K562 (cell line): ENCODE results near the gene RRH. TPM values are rescaled to one million over a fixed set of nuclear protein-coding genes. Genes with fewer than 3 reads are reported as not detected.
A peak's percentile ranks its signal among the peaks of the same experiment; 100 is the strongest.

ENCODE experiments used
- BCL6 ChIP-seq: fragments of 250-450 bp; sonication (Bioruptor Pico); IDR thresholded peaks from 2 replicates; pipeline ENCODE4 v1.4.0; 2020
- BCOR ChIP-seq: fragments of 450-650 bp; IDR thresholded peaks from 2 replicates; pipeline ENCODE4 v1.6.1; 2016
- CBFA2T3 ChIP-seq: fragments of 450-650 bp; IDR thresholded peaks from 2 replicates; pipeline ENCODE4 v1.6.1; 2017
- CBFB ChIP-seq: sonication (generic); formaldehyde crosslinking; IDR thresholded peaks from 2 replicates; pipeline ENCODE4 v1.4.0; 2020; ENCODE audit warnings: mild to moderate bottlenecking, missing genetic modification reagents
- CBX8 ChIP-seq: fragments of 200-600 bp; sonication (generic); IDR thresholded peaks from 2 replicates; pipeline ENCODE4 v1.6.1; 2012; ENCODE audit warnings: borderline replicate concordance, mixed run types, low read depth, mild to moderate bottlenecking, moderate library complexity, mixed read lengths, low read length, control low read depth, inconsistent platforms; ENCODE audit not compliant: poor library complexity, severe bottlenecking; ENCODE audit errors: extremely low read depth
- CXXC5 ChIP-seq: fragments of 250-450 bp; sonication (Bioruptor Pico); IDR thresholded peaks from 2 replicates; pipeline ENCODE4 v1.8.0; 2022; ENCODE audit warnings: inconsistent platforms, mild to moderate bottlenecking, moderate library complexity
- IFI16 ChIP-seq: fragments of 250-450 bp; sonication (Bioruptor Pico); IDR thresholded peaks from 2 replicates; pipeline ENCODE4 v2.1.2; 2022; ENCODE audit warnings: mild to moderate bottlenecking, inconsistent platforms
- MYC ChIP-seq, 2 experiments: fragments of 250-450 bp in 1 of 2; sonication (Bioruptor Pico) in 1 of 2; IDR thresholded peaks; 2 replicates each; pipeline versions ENCODE4 v1.5.1 to v1.6.1; 2012 to 2021; ENCODE audit warnings: low read depth in 2 of 2, borderline replicate concordance in 1 of 2, improper control_type of control experiment in 1 of 2, low read length in 1 of 2, mild to moderate bottlenecking in 1 of 2, moderate library complexity in 1 of 2
- PTRF ChIP-seq: fragments of 450-650 bp; IDR thresholded peaks from 2 replicates; pipeline ENCODE4 v1.6.1; 2016; ENCODE audit warnings: mild to moderate bottlenecking, missing genetic modification characterization, missing compliant biosample characterization
- SMARCE1 ChIP-seq: fragments of 450-650 bp; IDR thresholded peaks from 2 replicates; pipeline ENCODE4 v1.7.1; 2016; ENCODE audit warnings: mild to moderate bottlenecking
- SP2 ChIP-seq: IDR thresholded peaks from 2 replicates; pipeline ENCODE4 v1.6.1; 2011; ENCODE audit warnings: mild to moderate bottlenecking, low read depth, low read length, moderate library complexity; ENCODE audit not compliant: poor library complexity, severe bottlenecking; ENCODE audit errors: extremely low read depth
- TCFL5 ChIP-seq: fragments of 250-450 bp; sonication (Bioruptor Pico); conservative IDR thresholded peaks from 2 replicates; pipeline ENCODE4 v1.6.1; 2021; ENCODE audit warnings: mild to moderate bottlenecking, moderate library complexity, matching md5 sums
- U2AF1 ChIP-seq: fragments of 200-400 bp; formaldehyde crosslinking; optimal IDR thresholded peaks from 2 replicates; pipeline ENCODE3; 2017; ENCODE audit warnings: mild to moderate bottlenecking, low read depth, low read length, moderate library complexity
- ZNF23 ChIP-seq: fragments of 250-450 bp; sonication (Bioruptor Pico); IDR thresholded peaks from 2 replicates; pipeline ENCODE4 v1.4.0; 2020; ENCODE audit warnings: mild to moderate bottlenecking
- polyA plus RNA-seq, 8 experiments: library from polyadenylated mRNA; depleted of rRNA in 4 of 8; stranded (reverse) in 5 of 8; unstranded in 3 of 8; fragments of >200 nt; fragmentation: Nextera tagmentation in 2 of 8; fragmentation: Illumina TruSeq in 1 of 8; extraction: Ambion mirVana in 2 of 8; extraction: Trizol in 1 of 8; gene quantifications; 2 replicates each; pipeline versions ENCODE4 v1.2.1 to v1.2.3, GENCODE V29; 2011 to 2014; ENCODE audit warnings: inconsistent platforms in 1 of 8, missing spikeins in 1 of 8
- total RNA-seq, 7 experiments: library from RNA; depleted of rRNA in 6 of 7; stranded (reverse); fragments of >200 nt in 6 of 7; fragmentation: Illumina TruSeq in 2 of 7; extraction: Trizol in 2 of 7; gene quantifications; 2 replicates each; pipeline versions ENCODE4 v1.2.1 to v1.2.3, GENCODE V29; 2011 to 2021; ENCODE audit warnings: low replicate concordance in 1 of 7
- TF ChIP-seq, protein P1 (sequence below): fragments of 450-650 bp; IDR thresholded peaks from 2 replicates; pipeline ENCODE4 v1.6.1; 2018; ENCODE audit warnings: mild to moderate bottlenecking, low read depth; ENCODE audit not compliant: partially characterized antibody
- TF ChIP-seq, protein P2 (sequence below): fragments of 250-450 bp; sonication (Bioruptor Pico); IDR thresholded peaks from 2 replicates; pipeline ENCODE4 v1.9.0; 2021; ENCODE audit warnings: mild to moderate bottlenecking
- TF ChIP-seq, protein P3 (sequence below): sonication (generic); formaldehyde crosslinking; IDR thresholded peaks from 2 replicates; pipeline ENCODE4 v1.8.0; 2022; ENCODE audit warnings: mild to moderate bottlenecking, missing genetic modification reagents, borderline replicate concordance
- TF ChIP-seq, protein P4 (sequence below): fragments of 450-650 bp; conservative IDR thresholded peaks from 2 replicates; pipeline ENCODE4 v1.6.1; 2016; ENCODE audit warnings: missing genetic modification characterization, low read depth, mild to moderate bottlenecking, missing compliant biosample characterization, moderate library complexity
- TF ChIP-seq, protein P5 (sequence below): fragments of 450-650 bp; IDR thresholded peaks from 2 replicates; pipeline ENCODE4 v1.6.1; 2016; ENCODE audit warnings: mild to moderate bottlenecking

Gene RRH
- total and polyA plus RNA-seq, 9 of the 15 experiments (the other 6 are each of a cell fraction or from before 2014, with no cell fraction given), result 0.04 to 0.31 (median 0.12) TPM; not detected in 3

DNA sequence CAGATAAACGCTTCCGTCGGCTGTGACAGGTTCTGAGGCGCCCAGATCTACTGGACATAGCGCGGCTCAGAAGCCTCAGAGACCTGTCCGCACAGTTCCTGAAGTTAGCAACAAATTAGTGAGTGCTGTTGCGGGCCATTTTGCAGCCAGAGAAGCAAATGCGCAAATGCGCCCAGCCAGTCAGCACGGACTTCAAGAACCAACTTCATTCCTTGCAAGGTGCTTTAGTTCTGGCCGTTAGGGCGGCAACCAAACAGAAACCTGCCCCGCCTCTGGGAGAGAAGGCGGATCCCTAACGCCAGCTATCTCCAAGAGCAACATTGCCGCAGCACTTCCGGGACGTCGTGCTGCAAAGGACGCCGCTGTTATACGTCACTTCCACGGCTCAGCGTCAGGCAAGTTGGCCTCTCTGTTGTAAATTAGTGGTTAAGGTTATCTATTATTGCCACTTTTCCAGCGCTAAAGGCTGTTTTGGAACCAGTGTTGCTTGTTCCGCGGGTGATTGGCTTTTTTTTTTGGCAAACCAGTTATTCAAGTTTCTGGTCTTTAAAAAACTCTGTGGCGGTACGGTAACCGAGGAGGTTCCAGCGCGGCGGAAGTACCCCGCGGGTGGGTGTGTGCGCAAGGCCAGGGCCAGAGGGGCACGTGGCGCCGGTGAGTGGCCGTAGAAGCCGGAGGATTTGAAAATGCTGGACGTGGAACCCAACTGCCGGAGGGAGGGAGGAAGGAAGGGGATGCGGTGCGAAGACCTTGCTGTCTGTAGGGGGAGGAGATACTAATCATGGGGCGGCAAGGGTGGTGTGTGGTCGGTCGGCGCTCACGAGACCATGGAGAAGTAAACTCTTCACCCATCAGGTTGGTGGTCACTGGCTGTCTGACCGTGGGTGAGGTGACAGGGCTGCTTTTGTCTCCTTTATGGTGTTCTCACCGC lies 12.4 kb upstream of the RRH start, which contains the start of gene GAR1 (continued):
- TF ChIP-seq PTRF (tag), result no peak
- TF ChIP-seq, protein P1, sequence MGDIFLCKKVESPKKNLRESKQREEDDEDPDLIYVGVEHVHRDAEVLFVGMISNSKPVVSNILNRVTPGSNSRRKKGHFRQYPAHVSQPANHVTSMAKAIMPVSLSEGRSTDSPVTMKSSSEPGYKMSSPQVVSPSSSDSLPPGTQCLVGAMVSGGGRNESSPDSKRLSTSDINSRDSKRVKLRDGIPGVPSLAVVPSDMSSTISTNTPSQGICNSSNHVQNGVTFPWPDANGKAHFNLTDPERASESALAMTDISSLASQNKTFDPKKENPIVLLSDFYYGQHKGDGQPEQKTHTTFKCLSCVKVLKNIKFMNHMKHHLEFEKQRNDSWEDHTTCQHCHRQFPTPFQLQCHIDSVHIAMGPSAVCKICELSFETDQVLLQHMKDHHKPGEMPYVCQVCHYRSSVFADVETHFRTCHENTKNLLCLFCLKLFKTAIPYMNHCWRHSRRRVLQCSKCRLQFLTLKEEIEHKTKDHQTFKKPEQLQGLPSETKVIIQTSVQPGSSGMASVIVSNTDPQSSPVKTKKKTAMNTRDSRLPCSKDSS, result no peak
- no peak for TF ChIP-seq IFI16 (CRISPR knock-in tag)
- no peak for TF ChIP-seq SMARCE1
- no peak for TF ChIP-seq U2AF1
- peak; percentile 6 for TF ChIP-seq SP2
- no peak for TF ChIP-seq ZNF23 (CRISPR knock-in tag)
- TF ChIP-seq, protein P2, sequence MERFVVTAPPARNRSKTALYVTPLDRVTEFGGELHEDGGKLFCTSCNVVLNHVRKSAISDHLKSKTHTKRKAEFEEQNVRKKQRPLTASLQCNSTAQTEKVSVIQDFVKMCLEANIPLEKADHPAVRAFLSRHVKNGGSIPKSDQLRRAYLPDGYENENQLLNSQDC (CRISPR knock-in tag), result peak; percentile 85; the same call in 1 of the 2 replicates
- no peak for TF ChIP-seq BCOR
- TF ChIP-seq MYC (IDR thresholded peaks at IDR 0.05; ENCODE audit: low read depth, low read length), result peak; percentile 98
- TF ChIP-seq MYC (CRISPR knock-in tag; IDR thresholded peaks at IDR 0.05; ENCODE audit: borderline replicate concordance, low read depth), result peak; percentile 92
- TF ChIP-seq, protein P3, sequence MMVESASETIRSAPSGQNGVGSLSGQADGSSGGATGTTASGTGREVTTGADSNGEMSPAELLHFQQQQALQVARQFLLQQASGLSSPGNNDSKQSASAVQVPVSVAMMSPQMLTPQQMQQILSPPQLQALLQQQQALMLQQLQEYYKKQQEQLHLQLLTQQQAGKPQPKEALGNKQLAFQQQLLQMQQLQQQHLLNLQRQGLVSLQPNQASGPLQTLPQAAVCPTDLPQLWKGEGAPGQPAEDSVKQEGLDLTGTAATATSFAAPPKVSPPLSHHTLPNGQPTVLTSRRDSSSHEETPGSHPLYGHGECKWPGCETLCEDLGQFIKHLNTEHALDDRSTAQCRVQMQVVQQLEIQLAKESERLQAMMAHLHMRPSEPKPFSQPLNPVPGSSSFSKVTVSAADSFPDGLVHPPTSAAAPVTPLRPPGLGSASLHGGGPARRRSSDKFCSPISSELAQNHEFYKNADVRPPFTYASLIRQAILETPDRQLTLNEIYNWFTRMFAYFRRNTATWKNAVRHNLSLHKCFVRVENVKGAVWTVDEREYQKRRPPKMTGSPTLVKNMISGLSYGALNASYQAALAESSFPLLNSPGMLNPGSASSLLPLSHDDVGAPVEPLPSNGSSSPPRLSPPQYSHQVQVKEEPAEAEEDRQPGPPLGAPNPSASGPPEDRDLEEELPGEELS (CRISPR knock-in tag), result no peak
- TF ChIP-seq, protein P4, sequence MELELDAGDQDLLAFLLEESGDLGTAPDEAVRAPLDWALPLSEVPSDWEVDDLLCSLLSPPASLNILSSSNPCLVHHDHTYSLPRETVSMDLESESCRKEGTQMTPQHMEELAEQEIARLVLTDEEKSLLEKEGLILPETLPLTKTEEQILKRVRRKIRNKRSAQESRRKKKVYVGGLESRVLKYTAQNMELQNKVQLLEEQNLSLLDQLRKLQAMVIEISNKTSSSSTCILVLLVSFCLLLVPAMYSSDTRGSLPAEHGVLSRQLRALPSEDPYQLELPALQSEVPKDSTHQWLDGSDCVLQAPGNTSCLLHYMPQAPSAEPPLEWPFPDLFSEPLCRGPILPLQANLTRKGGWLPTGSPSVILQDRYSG (tag), result no peak
- no peak; the same call in 1 of the 2 replicates for TF ChIP-seq BCL6
- peak; percentile 94 for TF ChIP-seq CXXC5 (CRISPR knock-in tag)
- TF ChIP-seq CBX8, result no peak
- peak; percentile 45 for TF ChIP-seq CBFA2T3
- TF ChIP-seq, protein P5, sequence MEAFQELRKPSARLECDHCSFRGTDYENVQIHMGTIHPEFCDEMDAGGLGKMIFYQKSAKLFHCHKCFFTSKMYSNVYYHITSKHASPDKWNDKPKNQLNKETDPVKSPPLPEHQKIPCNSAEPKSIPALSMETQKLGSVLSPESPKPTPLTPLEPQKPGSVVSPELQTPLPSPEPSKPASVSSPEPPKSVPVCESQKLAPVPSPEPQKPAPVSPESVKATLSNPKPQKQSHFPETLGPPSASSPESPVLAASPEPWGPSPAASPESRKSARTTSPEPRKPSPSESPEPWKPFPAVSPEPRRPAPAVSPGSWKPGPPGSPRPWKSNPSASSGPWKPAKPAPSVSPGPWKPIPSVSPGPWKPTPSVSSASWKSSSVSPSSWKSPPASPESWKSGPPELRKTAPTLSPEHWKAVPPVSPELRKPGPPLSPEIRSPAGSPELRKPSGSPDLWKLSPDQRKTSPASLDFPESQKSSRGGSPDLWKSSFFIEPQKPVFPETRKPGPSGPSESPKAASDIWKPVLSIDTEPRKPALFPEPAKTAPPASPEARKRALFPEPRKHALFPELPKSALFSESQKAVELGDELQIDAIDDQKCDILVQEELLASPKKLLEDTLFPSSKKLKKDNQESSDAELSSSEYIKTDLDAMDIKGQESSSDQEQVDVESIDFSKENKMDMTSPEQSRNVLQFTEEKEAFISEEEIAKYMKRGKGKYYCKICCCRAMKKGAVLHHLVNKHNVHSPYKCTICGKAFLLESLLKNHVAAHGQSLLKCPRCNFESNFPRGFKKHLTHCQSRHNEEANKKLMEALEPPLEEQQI, result no peak
- no peak for TF ChIP-seq CBFB (CRISPR knock-in tag)
- TF ChIP-seq TCFL5 (CRISPR knock-in tag), result no peak
